ACC112 (cell line): ENCODE data around the gene RSU1.

Source experiments
- H2AFZ ChIP-seq: fragments of 200-600 bp; sonication (generic); one replicate; pipeline ENCODE4 v1.6.0; 2017; ENCODE audit warnings: antibody characterized with exemption, low read length; ENCODE audit not compliant: unreplicated experiment
- H3K27ac ChIP-seq: fragments of 200-600 bp; sonication (generic); 2 replicates; pipeline ENCODE4 v1.5.1; 2014; ENCODE audit warnings: low read depth, mild to moderate bottlenecking, antibody characterized with exemption, low read length, moderate library complexity
- H3K27me3 ChIP-seq: fragments of 200-600 bp; sonication (generic); 2 replicates; pipeline ENCODE4 v1.6.1; 2014; ENCODE audit warnings: mild to moderate bottlenecking, antibody characterized with exemption, low read length, moderate library complexity, mixed read lengths; ENCODE audit not compliant: insufficient read depth
- H3K36me3 ChIP-seq: fragments of 200-600 bp; sonication (generic); 2 replicates; pipeline ENCODE4 v1.6.1; 2016; ENCODE audit warnings: mild to moderate bottlenecking, antibody characterized with exemption, low read length, moderate library complexity, mixed read lengths; ENCODE audit not compliant: insufficient read depth
- H3K4me1 ChIP-seq: fragments of 200-600 bp; sonication (generic); one replicate; pipeline ENCODE4 v1.6.1; 2016; ENCODE audit warnings: low read length, mixed read lengths; ENCODE audit not compliant: insufficient read depth, unreplicated experiment, control insufficient read depth
- H3K4me3 ChIP-seq: fragments of 200-600 bp; sonication (generic); 2 replicates; pipeline ENCODE4 v1.5.1; 2014; ENCODE audit warnings: mild to moderate bottlenecking, low read depth, low read length
- H3K79me2 ChIP-seq: fragments of 200-600 bp; sonication (generic); one replicate; pipeline ENCODE4 v1.6.0; 2016; ENCODE audit warnings: low read length; ENCODE audit not compliant: control insufficient read depth, unreplicated experiment, insufficient read depth

Gene RSU1

GRCh38 chr10:16611037-16611436 lies 206.2 kb downstream of the RSU1 start:
- no peaks in the 10 kb centered on the region for H3K36me3 ChIP-seq
- no peaks in the 10 kb centered on the region for H3K79me2 ChIP-seq
- no peaks in the 10 kb centered on the region for H3K27me3 ChIP-seq
- no peak overlapping the region for H3K4me3 ChIP-seq
- H3K27ac ChIP-seq, result no peak overlapping the region
- no peak overlapping the region for H2AFZ ChIP-seq
- no peaks in the 10 kb centered on the region for H3K4me1 ChIP-seq

- Histone ChIP-seq H3K27me3 (no peaks in the 10 kb centered on the region), H3K27ac (no peak overlapping the region), H3K4me3 (no peak overlapping the region), H3K79me2 (no peaks in the 10 kb centered on the region), H3K4me1 (no peaks in the 10 kb centered on the region), H2AFZ (no peak overlapping the region), H3K36me3 (no peaks in the 10 kb centered on the region)
These were observed 208.0 kb downstream of the RSU1 start for GRCh38 chr10:16609211-16609610.

GRCh38 chr10:16606923-16607322 lies 210.3 kb downstream of the RSU1 start:
- Histone ChIP-seq H3K4me1 (no peaks in the 10 kb centered on the region), H3K27ac (no peak overlapping the region), H2AFZ (no peak overlapping the region), H3K4me3 (no peak overlapping the region), H3K27me3 (no peaks in the 10 kb centered on the region), H3K36me3 (no peaks in the 10 kb centered on the region), H3K79me2 (no peaks in the 10 kb centered on the region)

- no peak overlapping the region for H2AFZ ChIP-seq
- H3K27me3 ChIP-seq, result no peaks in the 10 kb centered on the region
- no peak overlapping the region for H3K4me3 ChIP-seq
- H3K27ac ChIP-seq, result no peak overlapping the region
- no peaks in the 10 kb centered on the region for H3K36me3 ChIP-seq
- no peaks in the 10 kb centered on the region for H3K4me1 ChIP-seq
- H3K79me2 ChIP-seq, result no peaks in the 10 kb centered on the region
These were observed 210.8 kb downstream of the RSU1 start for GRCh38 chr10:16606421-16606820.

- Histone ChIP-seq H3K79me2 (no peaks in the 10 kb centered on the region), H3K27ac (no peak overlapping the region), H3K36me3 (no peaks in the 10 kb centered on the region), H2AFZ (no peak overlapping the region), H3K27me3 (no peaks in the 10 kb centered on the region), H3K4me3 (no peak overlapping the region), H3K4me1 (no peaks in the 10 kb centered on the region)
These were observed 213.9 kb downstream of the RSU1 start for GRCh38 chr10:16603308-16603707.

- Histone ChIP-seq H3K36me3 (no peaks in the 10 kb centered on the region), H3K79me2 (no peaks in the 10 kb centered on the region), H3K27ac (no peak overlapping the region), H3K4me1 (no peaks in the 10 kb centered on the region), H3K4me3 (no peak overlapping the region), H3K27me3 (no peaks in the 10 kb centered on the region), H2AFZ (no peak overlapping the region)
These were observed 215.0 kb downstream of the RSU1 start for GRCh38 chr10:16602104-16602775.

- Histone ChIP-seq H3K36me3 (no peaks in the 10 kb centered on the region), H3K27me3 (no peaks in the 10 kb centered on the region), H3K79me2 (no peaks in the 10 kb centered on the region), H3K27ac (no peak overlapping the region), H2AFZ (no peak overlapping the region), H3K4me3 (no peak overlapping the region), H3K4me1 (no peaks in the 10 kb centered on the region)
These were observed 217.6 kb downstream of the RSU1 start for GRCh38 chr10:16599662-16600061.

- no peak overlapping the region for H3K27ac ChIP-seq
- no peaks in the 10 kb centered on the region for H3K36me3 ChIP-seq
- H3K4me3 ChIP-seq, result no peak overlapping the region
- H3K4me1 ChIP-seq, result no peaks in the 10 kb centered on the region
- no peaks in the 10 kb centered on the region for H3K27me3 ChIP-seq
- no peaks in the 10 kb centered on the region for H3K79me2 ChIP-seq
- H2AFZ ChIP-seq, result no peak overlapping the region
These were observed 219.6 kb downstream of the RSU1 start for GRCh38 chr10:16597656-16598055.

GRCh38 chr10:16592378-16592777 lies 224.8 kb downstream of the RSU1 start:
- no peaks in the 10 kb centered on the region for H3K79me2 ChIP-seq
- no peak overlapping the region for H3K4me3 ChIP-seq
- H3K27me3 ChIP-seq, result no peaks in the 10 kb centered on the region
- H2AFZ ChIP-seq, result no peak overlapping the region
- H3K36me3 ChIP-seq, result no peaks in the 10 kb centered on the region
- H3K27ac ChIP-seq, result no peak overlapping the region
- no peaks in the 10 kb centered on the region for H3K4me1 ChIP-seq

- H3K36me3 ChIP-seq, result no peaks in the 10 kb centered on the region
- peaks cover under 1% of the 10 kb centered on the region; the same call in 1 of the 2 replicates for H3K27me3 ChIP-seq
- no peak overlapping the region for H3K27ac ChIP-seq
- no peak overlapping the region for H3K4me3 ChIP-seq
- no peaks in the 10 kb centered on the region for H3K79me2 ChIP-seq
- no peak overlapping the region for H2AFZ ChIP-seq
- no peaks in the 10 kb centered on the region for H3K4me1 ChIP-seq
These were observed 230.7 kb downstream of the RSU1 start for GRCh38 chr10:16586358-16587138.

GRCh38 chr10:16585103-16585502 lies 232.1 kb downstream of the RSU1 start:
- Histone ChIP-seq H3K79me2 (no peaks in the 10 kb centered on the region), H3K4me1 (no peaks in the 10 kb centered on the region), H3K36me3 (no peaks in the 10 kb centered on the region), H3K4me3 (no peak overlapping the region), H2AFZ (no peak overlapping the region), H3K27ac (no peak overlapping the region), H3K27me3 (peaks cover 15% of the 10 kb centered on the region)
